SU-DHL-6 (cell line): Measurements from ENCODE around the gene FEN1.

Experiments used
- CTCF ChIP-seq: fragments of 200-600 bp; sonication (generic); IDR thresholded peaks from one replicate; pipeline ENCODE4 v1.5.1; 2017; ENCODE audit warnings: antibody characterized with exemption, mild to moderate bottlenecking, low read length, moderate library complexity; ENCODE audit not compliant: insufficient read depth, poor library complexity, severe bottlenecking
- EZH2phosphoT487 ChIP-seq: fragments of 200-600 bp; sonication (generic), shearing (Covaris generic); conservative IDR thresholded peaks from 2 replicates; pipeline ENCODE4 v1.6.1; 2018; ENCODE audit warnings: mild to moderate bottlenecking, antibody characterized with exemption, low read length, moderate library complexity, mixed read lengths

- TF ChIP-seq CTCF (no peak), EZH2phosphoT487 (no peak)
These were observed 49.2 kb downstream of the FEN1 start for GRCh38 chr11:61841636-61842527.
